GM12891 (cell line): Measurements from ENCODE around the gene OCA2.

Experiments used
- PAX5 ChIP-seq: IDR thresholded peaks from 2 replicates; pipeline ENCODE4 v1.6.1; 2011; ENCODE audit warnings: low read length, moderate library complexity, mild to moderate bottlenecking; ENCODE audit not compliant: insufficient read depth, severe bottlenecking
- POLR2A ChIP-seq: IDR thresholded peaks from 2 replicates; pipeline ENCODE4 v1.6.1; 2011; ENCODE audit warnings: low read depth, low read length, control low read depth
- POLR2AphosphoS5 ChIP-seq: IDR thresholded peaks from 2 replicates; pipeline ENCODE4 v1.6.1; 2011; ENCODE audit warnings: low read depth, low read length, control low read depth
- SPI1 ChIP-seq: IDR thresholded peaks from 2 replicates; pipeline ENCODE4 v1.6.1; 2011; ENCODE audit warnings: low read depth, low read length, control low read depth
- TAF1 ChIP-seq: IDR thresholded peaks from 2 replicates; pipeline ENCODE4 v1.6.1; 2011; ENCODE audit warnings: low read depth, low read length, control low read depth

- TF ChIP-seq POLR2A (no peak), POLR2AphosphoS5 (no peak), SPI1 (no peak), TAF1 (no peak), PAX5 (no peak)
These were observed 290.9 kb downstream of the OCA2 start for GRCh38 chr15:27808182-27808581.
